HTR-8/SVneo (cell line): ENCODE data around the gene TSR1.

ENCODE experiments used
- DNase-seq: peaks from one replicate; pipeline ENCODE4 v3.0.0; 2011; ENCODE audit warnings: low spot score, mixed read lengths; ENCODE audit not compliant: insufficient read length
- FAIRE-seq: peaks from 2 replicates; lab custom pipeline; 2011; peaks lifted over from hg19 to GRCh38; lab: Jason Lieb, UNC

The TSR1 gene

GRCh38 chr17:2369551-2370210 is 33.4 kb upstream of the TSR1 start:
- FAIRE-seq (no peak), DNase-seq (no peak)

- FAIRE-seq (no peak), DNase-seq (no peak)
Measured at GRCh38 chr17:2369039-2369438, 32.8 kb upstream of the TSR1 start.

GRCh38 chr17:2368359-2368758 is 32.1 kb upstream of the TSR1 start:
- FAIRE-seq = peak; percentile 36
- no peak for DNase-seq

- DNase-seq = no peak
Measured at GRCh38 chr17:2366747-2367494, 30.7 kb upstream of the TSR1 start.

DNA sequence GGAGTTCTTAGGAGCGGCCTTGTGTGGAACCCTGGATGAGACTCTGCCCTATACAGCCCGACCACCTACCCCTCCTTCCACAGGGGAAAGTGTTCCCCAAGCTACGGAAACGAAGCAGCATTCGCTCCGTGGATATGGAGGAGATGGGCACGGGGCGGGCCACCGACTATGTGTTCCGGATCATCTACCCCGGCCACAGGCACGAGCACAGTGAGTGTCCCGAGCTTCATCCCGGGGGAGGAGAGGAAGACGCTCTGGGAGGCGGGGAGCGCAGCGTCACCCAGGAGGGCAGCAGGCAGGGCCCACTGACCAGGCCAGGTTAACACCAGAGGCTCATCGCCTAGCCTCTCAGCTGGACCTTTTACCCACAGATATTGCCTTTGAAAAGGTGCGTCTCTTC is 28.9 kb upstream of the TSR1 start:
- FAIRE-seq (no peak), DNase-seq (no peak)

More at GRCh38 chr17:2366747-2367494, 30.7 kb upstream of the TSR1 start:
- FAIRE-seq = no peak

- no peak for FAIRE-seq
Measured at GRCh38 chr17:2364763-2365116, 28.5 kb upstream of the TSR1 start.

DNA sequence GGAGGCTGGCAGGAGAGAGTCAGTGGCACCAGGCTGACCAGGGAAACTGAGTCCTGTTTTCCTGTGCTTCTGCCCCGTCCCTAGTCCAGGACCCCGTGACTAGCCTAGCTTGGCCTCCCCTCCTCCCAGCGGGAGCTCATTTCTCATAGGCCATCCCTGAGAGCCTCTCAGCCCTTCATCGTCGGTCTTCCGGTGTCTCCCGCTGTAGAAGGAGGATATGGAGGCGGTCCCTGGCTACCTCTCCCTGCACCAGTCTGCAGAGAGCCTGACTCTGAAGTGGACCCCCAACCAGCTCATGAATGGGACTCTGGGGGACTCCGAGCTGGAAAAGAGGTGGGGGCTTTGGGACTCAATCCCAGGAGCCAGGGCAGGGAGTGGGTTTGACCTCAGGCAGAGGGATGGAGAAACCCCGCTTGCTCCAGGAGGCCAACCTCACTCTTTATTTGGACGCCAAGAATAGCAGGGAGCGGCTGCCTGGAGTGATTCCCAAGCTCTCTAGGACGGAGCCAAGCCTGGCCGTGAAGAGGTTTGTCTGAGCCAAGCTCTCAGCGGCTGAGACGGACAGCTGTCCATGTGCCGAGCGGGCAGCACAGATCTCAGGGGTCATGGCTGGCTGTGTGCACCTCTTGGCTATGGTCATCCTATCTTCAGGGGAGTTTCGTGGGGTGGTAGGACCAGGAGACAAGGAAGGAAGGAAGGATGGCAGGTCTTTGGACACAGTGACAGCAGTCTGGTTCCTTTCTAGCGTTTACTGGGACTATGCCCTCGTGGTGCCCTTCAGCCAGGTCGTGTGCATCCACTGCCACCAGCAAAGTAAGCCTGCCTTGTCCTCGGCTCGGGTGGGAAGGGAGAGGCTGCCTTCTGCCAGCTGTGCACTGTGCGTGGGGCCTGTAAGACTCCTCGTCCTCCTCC is 27.9 kb upstream of the TSR1 start:
- no peak for FAIRE-seq
- DNase-seq = no peak

More at GRCh38 chr17:2364763-2365116, 28.5 kb upstream of the TSR1 start:
- DNase-seq = no peak

- no peak for DNase-seq
- FAIRE-seq = no peak
Measured at GRCh38 chr17:2363318-2363717, 27.1 kb upstream of the TSR1 start.

DNA sequence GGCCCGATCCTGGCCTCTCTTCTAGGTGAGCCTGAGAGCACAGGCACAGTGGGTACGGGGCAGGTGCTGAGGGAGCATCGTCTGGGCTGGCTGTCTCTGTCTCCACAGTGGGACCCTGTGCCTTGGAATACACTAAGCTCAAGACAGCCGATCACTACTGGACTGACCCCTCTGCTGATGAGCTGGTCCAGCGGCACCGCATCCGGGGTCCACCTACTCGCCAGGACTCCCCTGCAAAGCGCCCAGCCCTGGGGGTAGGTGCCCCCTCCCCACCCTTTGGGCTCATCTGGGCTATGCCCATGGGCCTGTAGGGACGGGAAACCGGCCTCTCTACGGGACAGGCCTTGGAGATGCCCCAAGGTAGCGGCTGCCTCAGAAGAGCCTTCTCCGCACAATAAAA is 26.6 kb upstream of the TSR1 start:
- no peak for DNase-seq
- no peak for FAIRE-seq

DNA sequence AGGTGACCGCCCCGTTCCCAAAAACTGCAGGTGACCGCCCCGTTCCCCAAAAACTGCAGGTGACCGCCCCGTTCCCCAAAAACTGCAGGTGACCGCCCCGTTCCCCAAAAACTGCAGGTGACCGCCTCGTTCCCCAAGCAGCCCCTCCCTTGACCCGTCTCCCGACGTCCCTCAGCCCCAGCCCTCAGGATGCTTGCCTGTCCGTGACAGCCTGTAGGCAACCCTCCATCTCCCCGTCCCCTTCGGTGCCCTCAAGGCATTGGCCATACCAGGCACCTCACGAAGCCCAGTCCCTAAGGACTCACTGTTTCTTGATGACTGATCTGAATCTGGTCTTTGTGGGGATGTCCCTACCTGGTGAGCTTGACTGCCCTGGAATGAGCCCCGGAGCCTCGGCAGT is 26.2 kb upstream of the TSR1 start:
- FAIRE-seq = no peak

GRCh38 chr17:2362016-2362415 is 25.8 kb upstream of the TSR1 start:
- DNase-seq = no peak
- no peak for FAIRE-seq

More for the DNA sequence above, 26.2 kb upstream of the TSR1 start:
- no peak for DNase-seq

- DNase-seq = no peak
- peak; percentile 51 for FAIRE-seq
Measured at GRCh38 chr17:2361010-2361760, 24.9 kb upstream of the TSR1 start.

DNA sequence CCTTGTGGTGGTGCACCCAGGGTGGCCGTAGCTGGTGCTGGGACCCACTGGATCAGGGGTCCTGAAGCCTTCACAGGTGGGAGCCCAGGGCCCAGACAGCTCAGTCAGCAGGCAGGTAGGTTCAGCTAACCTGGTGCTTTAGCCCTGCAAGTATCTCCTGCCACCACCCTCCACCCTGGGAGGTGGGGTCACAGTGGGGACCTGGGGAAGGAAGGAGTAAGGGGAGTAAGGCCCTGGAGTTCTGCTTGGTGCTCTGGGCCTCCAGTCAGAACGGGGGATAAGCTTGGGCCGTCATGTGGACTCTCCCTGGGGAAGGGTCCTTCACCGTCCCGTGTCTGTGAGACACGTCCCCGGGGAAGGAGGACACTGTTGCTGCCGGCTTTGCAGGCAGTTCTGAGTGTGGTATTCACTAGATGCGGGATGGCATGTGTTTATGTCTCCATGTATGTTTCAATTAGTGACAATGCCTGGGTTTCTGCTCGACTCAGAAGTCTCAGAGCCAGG is 21.7 kb upstream of the TSR1 start:
- FAIRE-seq (no peak), DNase-seq (no peak)

DNA sequence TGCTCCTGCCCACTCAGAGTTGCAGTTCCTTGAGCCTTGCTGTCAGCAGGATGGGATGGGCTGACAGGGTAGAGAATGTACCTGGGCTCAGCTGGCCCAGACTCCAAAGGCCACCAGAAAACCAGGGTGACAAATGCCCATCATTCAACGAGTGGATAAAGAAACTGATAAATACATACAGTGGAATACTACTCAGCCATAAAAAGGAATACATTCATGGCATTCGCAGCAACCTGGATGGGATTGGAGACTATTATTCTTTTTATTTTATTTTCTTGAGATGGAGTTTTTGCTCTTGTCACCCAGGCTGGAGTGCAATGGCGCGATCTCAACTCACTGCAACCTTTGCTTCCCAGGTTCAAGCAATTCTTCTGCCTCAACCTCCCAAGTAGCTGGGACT is 21.0 kb upstream of the TSR1 start:
- FAIRE-seq = no peak
- no peak for DNase-seq

DNA sequence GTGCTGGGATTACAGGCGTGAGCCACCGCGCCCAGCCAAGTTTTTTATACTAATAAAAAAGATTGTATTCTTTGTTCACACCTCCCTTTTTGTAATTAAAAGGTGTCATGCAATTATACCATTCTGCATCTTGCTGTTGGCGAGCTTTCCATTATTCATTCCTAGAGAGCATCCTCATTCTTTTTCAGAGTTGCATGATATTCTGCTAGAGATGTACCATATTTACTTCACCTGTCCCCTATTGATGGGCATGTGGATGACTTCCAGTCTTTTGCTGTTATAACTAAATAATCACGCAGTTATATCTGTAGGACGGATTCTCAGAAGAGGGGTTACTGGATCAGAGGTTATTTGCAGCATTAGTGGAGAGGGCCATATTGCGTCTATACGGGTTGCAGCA is 18.1 kb upstream of the TSR1 start:
- DNase-seq (no peak), FAIRE-seq (no peak)

DNA sequence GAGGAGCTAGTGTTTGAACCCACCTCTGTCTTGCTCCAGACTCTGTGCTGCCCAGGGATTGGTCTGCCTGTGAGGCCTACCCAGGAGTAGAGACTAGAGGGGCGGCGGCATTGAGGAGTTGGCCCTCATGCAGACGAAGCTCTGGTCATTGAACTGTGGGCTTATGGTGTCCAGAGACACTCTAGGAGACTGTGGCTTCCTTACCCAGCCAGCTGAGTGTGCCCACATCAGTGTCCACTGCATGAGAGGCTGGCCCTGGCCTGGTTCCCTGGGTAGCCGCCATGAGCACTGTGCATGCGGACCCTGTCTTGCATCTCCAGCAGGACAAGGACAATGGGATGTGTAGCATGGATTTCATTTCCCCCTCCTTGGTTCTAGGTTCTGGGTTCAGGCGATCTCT is 15.0 kb upstream of the TSR1 start:
- DNase-seq = no peak
- no peak for FAIRE-seq

DNA sequence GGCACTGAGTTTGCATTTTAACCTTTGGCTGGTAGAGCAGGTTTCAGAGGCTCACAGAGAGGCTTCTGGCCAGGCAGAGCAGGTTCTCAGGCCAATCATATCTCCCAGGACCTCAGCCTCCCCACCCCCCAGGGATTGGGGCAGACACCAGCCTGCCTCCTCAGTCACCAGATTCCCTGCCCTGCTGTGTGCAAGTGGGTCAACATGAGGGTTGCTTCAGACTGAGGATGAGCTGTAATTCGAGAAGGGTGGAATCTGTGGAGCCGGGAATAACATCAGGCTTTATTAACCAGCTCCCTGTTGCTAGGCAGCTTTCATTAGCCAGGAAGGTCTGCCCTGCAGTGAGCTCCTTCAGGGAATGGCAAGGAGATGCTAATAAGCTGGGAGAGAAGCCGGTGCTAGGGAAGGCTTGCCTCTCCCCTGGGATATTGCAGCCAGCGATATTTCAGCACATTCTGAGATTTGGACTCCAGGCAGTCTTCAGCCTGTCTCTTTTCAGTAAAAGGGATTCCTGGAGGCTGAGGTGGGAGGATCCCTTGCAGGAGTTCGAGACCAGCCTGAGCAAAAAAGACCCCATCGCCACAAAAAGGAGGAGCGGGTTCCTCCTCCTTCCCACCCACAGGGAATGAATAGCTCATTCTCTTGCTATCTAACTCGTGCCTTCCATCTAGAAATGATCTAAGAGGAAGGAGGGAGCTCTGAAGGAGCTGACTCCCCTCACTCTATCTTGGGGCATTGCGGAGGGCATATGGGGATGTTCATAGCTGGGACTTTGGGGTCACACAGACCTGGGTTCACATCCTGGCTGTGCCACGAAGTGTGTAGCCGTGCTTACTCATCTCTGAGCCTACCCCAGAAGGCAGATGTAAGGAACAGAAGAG is 11.8 kb upstream of the TSR1 start:
- FAIRE-seq (peak; percentile 60), DNase-seq (peak; percentile 88)

DNA sequence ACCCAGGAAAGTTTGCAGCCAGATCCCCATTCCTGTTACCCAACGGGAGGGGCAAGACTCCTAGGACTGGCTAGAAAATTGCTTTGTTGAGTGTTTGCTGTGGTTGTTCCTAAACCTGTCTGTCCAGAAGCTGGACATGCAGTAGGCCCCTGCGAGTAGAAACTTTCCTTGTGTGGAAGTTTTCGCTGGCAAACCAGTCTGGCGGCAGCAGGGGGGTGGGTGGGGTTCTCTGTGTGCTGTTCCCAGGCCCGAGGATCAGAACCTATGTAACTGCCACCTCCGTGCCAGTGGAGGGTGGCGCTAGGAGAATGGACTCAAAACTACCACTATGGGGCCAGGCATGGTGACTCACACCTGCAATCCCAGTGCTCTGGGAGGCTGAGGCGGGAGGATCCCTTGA is 10.2 kb upstream of the TSR1 start:
- no peak for DNase-seq
- no peak for FAIRE-seq

DNA sequence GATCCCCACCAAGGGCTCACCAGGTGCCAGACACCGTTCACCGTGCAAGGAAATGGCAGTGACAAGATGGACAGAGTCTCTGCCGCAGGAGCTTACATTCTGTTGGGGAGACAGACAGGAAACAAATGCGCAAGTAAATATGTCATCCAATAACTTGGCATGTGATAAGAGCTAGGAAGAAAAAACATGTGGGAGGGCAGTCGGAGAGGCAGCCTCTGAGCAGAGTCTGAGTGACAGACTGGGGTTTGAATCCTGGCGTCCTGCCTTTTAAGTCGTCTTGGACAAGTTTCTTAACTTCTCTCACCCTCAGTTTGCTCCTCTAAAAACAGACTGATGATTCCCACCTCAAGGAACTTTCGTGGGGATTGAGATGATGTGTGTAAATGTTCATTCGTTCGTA is 8.3 kb upstream of the TSR1 start:
- DNase-seq (no peak), FAIRE-seq (no peak)
